Hepatocyte (in vitro differentiated cells): Measurements from ENCODE around the gene VASH1. TPM values are rescaled to one million over a fixed set of nuclear protein-coding genes. Genes with fewer than 3 reads are reported as not detected.

Source experiments
- DNase-seq: peaks from one replicate; pipeline ENCODE4 v3.0.0-alpha.2; 2016; ENCODE audit warnings: low spot score
- H2AFZ ChIP-seq: fragments of 200-600 bp; sonication (generic); 2 replicates; pipeline ENCODE4 v1.6.0; 2016; ENCODE audit warnings: antibody characterized with exemption, mild to moderate bottlenecking
- H3K27ac ChIP-seq: fragments of 200-600 bp; sonication (generic); 2 replicates; pipeline ENCODE4 v1.5.1; 2016; ENCODE audit warnings: mild to moderate bottlenecking
- H3K27me3 ChIP-seq: fragments of 200-600 bp; sonication (generic); 2 replicates; pipeline ENCODE4 v1.6.1; 2016
- H3K36me3 ChIP-seq: fragments of 200-600 bp; sonication (generic); replicated peaks from 2 replicates; pipeline ENCODE4 v1.5.1; 2016; ENCODE audit warnings: low read depth; ENCODE audit not compliant: insufficient read depth
- H3K4me1 ChIP-seq: fragments of 200-600 bp; sonication (generic); 2 replicates; pipeline ENCODE4 v1.5.1; 2016; ENCODE audit warnings: mild to moderate bottlenecking, moderate library complexity; ENCODE audit not compliant: insufficient read depth
- H3K4me2 ChIP-seq: fragments of 200-600 bp; sonication (generic); 2 replicates; pipeline ENCODE4 v1.6.0; 2016
- H3K4me3 ChIP-seq: fragments of 200-600 bp; sonication (generic); 2 replicates; pipeline ENCODE4 v1.5.1; 2016; ENCODE audit warnings: mild to moderate bottlenecking
- H3K79me2 ChIP-seq: fragments of 200-600 bp; sonication (generic); 2 replicates; pipeline ENCODE4 v1.6.0; 2017; ENCODE audit warnings: mild to moderate bottlenecking
- H3K9me2 ChIP-seq: fragments of 200-600 bp; sonication (generic); replicated peaks from 2 replicates; pipeline ENCODE4 v1.6.0; 2017; ENCODE audit warnings: mild to moderate bottlenecking; ENCODE audit not compliant: insufficient read depth
- H3K9me3 ChIP-seq: fragments of 200-600 bp; sonication (generic); 2 replicates; pipeline ENCODE4 v1.5.1; 2016; ENCODE audit warnings: low read depth, mild to moderate bottlenecking
- H4K20me1 ChIP-seq: fragments of 200-600 bp; sonication (generic); 2 replicates; pipeline ENCODE4 v1.6.0; 2016; ENCODE audit warnings: mild to moderate bottlenecking; ENCODE audit not compliant: insufficient read depth, poor library complexity, severe bottlenecking
- EZH2 ChIP-seq: fragments of 200-600 bp; sonication (generic); IDR thresholded peaks from 2 replicates; pipeline ENCODE4 v1.6.1; 2016; ENCODE audit warnings: antibody characterized with exemption, mild to moderate bottlenecking, borderline replicate concordance
- EZH2phosphoT487 ChIP-seq: fragments of 200-600 bp; sonication (generic); IDR thresholded peaks from one replicate; pipeline ENCODE4 v1.6.1; 2018; ENCODE audit warnings: antibody characterized with exemption, mild to moderate bottlenecking, low read depth, moderate library complexity; ENCODE audit not compliant: unreplicated experiment, severe bottlenecking
- WGBS: methylation state at CpG from one replicate; pipeline ENCODE4 v1.1.6; 2016; ENCODE audit warnings: low lambda C conversion rate; ENCODE audit errors: missing lambda C conversion rate; 5-methylcytosine and 5-hydroxymethylcytosine counted together
- polyA plus RNA-seq: library from polyadenylated mRNA; unstranded; fragments of >200 nt; fragmentation: Nextera tagmentation; extraction: Ambion mirVana; gene quantifications from 2 replicates; pipeline ENCODE4 v1.2.1, GENCODE V29; 2016
- total RNA-seq: library from RNA; depleted of rRNA; stranded (reverse); fragments of >200 nt; gene quantifications from 2 replicates; pipeline ENCODE4 v1.2.3, GENCODE V29; 2014
- TF ChIP-seq, protein P1 (sequence below): fragments of 200-600 bp; sonication (generic); IDR thresholded peaks from 2 replicates; pipeline ENCODE4 v1.5.1; 2016; ENCODE audit warnings: antibody characterized with exemption, mild to moderate bottlenecking; ENCODE audit not compliant: poor library complexity

Gene VASH1
- total and polyA plus RNA-seq, 2 experiments from 2014 or later = 4.8 to 6.3 TPM

DNA sequence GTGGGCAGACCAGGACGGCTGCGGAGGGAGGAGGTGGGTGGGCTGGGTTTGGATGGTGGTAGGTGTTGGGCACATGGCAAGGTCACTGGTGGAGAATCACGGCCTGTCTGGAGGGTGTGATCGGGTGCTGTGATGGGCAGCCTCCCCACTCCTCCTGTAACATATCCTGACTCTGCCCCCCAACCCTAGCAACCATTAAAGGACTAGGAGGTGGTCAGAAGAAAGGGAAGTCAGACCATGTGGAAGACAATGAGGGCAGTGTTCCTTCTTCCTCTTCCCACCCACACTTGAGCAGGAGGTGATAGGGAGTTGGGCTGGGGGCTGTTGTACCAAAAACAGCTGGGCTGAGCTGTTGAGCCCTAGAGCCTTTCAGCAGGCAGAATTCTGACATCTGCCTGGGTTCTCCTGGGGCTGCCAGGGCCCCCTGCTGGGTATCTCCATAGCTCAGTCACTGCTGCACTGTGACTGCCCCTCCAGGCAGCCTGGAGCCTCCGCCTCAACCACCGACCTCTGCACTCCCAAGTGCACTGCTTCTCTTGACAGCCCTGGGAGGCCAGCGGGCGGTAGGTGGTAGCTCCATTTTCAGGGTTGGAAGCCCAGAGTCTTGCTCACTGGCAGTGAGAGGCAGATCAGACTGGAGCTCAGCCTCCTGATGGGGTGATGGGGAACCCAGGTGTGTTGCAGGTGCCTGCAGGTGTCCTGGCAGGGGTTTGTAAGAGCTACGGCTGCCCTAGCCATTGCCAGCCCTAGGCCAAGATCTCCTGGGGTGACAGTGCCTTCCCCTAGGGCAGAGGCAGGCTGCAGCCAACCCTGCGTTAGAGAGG, 15.4 kb downstream of the VASH1 start:
- WGBS = 74% methylated on average over 9 of the region's 10 CpGs
- Histone ChIP-seq H3K79me2 (no peaks in the 10 kb centered on the region), H4K20me1 (no peaks in the 10 kb centered on the region), H3K4me2 (no peak overlapping the region), H3K4me3 (no peak overlapping the region), H2AFZ (no peak overlapping the region), H3K9me2 (no peaks in the 10 kb centered on the region), H3K36me3 (no peaks in the 10 kb centered on the region), H3K27ac (no peak overlapping the region), H3K27me3 (no peaks in the 10 kb centered on the region), H3K4me1 (peaks cover 15% of the 10 kb centered on the region), H3K9me3 (no peaks in the 10 kb centered on the region)
- TF ChIP-seq EZH2phosphoT487 (no peak), EZH2 (no peak)
- TF ChIP-seq, protein P1, sequence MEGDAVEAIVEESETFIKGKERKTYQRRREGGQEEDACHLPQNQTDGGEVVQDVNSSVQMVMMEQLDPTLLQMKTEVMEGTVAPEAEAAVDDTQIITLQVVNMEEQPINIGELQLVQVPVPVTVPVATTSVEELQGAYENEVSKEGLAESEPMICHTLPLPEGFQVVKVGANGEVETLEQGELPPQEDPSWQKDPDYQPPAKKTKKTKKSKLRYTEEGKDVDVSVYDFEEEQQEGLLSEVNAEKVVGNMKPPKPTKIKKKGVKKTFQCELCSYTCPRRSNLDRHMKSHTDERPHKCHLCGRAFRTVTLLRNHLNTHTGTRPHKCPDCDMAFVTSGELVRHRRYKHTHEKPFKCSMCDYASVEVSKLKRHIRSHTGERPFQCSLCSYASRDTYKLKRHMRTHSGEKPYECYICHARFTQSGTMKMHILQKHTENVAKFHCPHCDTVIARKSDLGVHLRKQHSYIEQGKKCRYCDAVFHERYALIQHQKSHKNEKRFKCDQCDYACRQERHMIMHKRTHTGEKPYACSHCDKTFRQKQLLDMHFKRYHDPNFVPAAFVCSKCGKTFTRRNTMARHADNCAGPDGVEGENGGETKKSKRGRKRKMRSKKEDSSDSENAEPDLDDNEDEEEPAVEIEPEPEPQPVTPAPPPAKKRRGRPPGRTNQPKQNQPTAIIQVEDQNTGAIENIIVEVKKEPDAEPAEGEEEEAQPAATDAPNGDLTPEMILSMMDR = no peak
- DNase-seq = no peak

DNA sequence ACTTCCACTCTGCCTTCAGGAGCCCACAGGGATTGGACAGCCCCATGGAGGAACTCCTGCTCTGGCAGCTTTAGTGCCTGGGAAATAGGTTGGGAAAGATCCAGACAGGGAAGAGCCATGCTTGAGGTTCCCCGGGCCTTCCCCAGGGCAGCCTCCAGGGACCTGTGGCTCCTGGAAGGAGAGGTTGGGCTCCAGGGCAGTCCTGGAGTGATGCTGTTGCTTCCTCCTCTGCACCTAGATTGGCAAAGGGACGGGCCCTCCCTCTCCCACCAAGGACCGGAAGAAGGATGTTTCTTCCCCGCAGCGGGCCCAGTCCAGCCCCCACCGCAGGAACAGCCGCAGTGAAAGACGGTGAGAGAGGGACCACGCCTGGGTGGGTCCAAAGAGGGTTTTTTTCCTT, 16.5 kb downstream of the VASH1 start:
- H3K27me3 ChIP-seq = no peaks in the 10 kb centered on the region
- WGBS = 92% methylated on average over 9 of the region's 9 CpGs
- H2AFZ ChIP-seq = no peak overlapping the region

DNA sequence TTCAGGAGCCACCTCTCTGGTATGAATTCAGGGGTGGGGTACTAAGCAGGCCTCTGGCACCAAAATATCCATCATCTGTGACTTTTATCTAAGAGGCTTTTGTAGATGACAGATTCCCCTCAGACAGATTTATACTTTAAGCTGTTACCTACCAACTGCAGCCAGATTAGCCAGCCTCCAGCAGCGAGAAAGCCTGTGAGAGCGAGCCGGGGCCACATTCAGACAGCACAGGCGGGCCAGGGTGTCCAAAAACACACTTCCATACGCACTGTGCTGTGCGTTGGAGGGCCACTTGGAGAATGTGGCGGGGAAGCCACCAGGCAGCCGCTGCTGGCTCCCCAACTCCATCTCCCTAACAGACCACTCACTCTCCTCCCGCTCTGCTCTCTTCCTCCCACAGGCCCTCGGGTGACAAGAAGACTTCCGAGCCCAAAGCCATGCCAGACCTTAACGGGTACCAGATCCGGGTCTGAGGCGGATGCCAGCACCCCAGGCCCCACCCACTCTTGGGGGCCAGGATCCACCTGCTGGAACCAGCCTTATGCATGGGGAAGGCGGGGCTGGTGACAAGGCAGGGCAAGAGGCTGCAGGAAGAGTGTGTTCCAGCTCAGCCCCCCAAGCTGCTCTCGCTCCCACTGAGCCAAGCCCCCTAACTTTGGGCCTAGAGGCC, 17.4 kb downstream of the VASH1 start:
- no peaks in the 10 kb centered on the region for H3K9me2 ChIP-seq
- DNase-seq = no peak
- H3K27me3 ChIP-seq = no peaks in the 10 kb centered on the region
- H3K27ac ChIP-seq = no peak overlapping the region
- peaks cover 3% of the 10 kb centered on the region for H3K4me1 ChIP-seq
- no peaks in the 10 kb centered on the region for H3K79me2 ChIP-seq
- no peaks in the 10 kb centered on the region for H3K9me3 ChIP-seq
- no peak overlapping the region for H3K4me3 ChIP-seq
- H3K36me3 ChIP-seq = no peaks in the 10 kb centered on the region
- H3K4me2 ChIP-seq = no peak overlapping the region
- 93% methylated on average over 16 of the region's 16 CpGs for WGBS
- TF ChIP-seq, protein P1 = no peak
- TF ChIP-seq EZH2 (no peak), EZH2phosphoT487 (no peak)
- H2AFZ ChIP-seq = no peak overlapping the region
- H4K20me1 ChIP-seq = no peaks in the 10 kb centered on the region

More for the DNA sequence above, 16.5 kb downstream of the VASH1 start:
- Histone ChIP-seq H3K4me3 (no peak overlapping the region), H3K9me2 (no peaks in the 10 kb centered on the region), H3K27ac (no peak overlapping the region), H3K4me1 (peaks cover 10% of the 10 kb centered on the region), H3K9me3 (no peaks in the 10 kb centered on the region), H3K36me3 (no peaks in the 10 kb centered on the region), H3K79me2 (no peaks in the 10 kb centered on the region), H4K20me1 (no peaks in the 10 kb centered on the region), H3K4me2 (no peak overlapping the region)
- DNase-seq = no peak
- TF ChIP-seq, protein P1 = no peak
- TF ChIP-seq EZH2 (no peak), EZH2phosphoT487 (no peak)
